Cortex of kidney (tissue), 1 donor: Measurements from ENCODE around the gene PROSER2.

Experiments
- DNase-seq: peaks from one replicate; lab custom pipeline; 2025; lab: John Stamatoyannopoulos, UW

The PROSER2 gene

DNA sequence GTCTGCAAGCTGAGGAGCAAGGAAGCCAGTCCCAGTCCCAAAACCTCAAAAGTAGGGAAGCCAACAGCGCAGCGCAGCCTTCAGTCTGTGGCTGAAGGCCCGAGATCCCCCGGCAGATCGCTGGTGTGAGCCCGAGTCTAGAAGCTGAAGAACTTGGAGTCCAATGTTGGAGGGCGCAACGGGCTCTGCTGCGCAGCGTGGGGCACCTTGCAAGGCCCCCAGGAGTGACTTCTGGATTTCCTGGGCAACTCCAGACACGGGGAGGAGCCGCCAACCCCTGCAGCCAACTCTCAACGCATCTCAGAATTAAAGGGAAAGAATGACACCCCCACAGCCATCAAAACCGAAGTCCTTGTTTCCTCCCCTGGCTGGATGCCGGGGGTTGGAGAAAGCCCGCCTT is 18.8 kb upstream of the PROSER2 start:
- DNase-seq: no peak

DNA sequence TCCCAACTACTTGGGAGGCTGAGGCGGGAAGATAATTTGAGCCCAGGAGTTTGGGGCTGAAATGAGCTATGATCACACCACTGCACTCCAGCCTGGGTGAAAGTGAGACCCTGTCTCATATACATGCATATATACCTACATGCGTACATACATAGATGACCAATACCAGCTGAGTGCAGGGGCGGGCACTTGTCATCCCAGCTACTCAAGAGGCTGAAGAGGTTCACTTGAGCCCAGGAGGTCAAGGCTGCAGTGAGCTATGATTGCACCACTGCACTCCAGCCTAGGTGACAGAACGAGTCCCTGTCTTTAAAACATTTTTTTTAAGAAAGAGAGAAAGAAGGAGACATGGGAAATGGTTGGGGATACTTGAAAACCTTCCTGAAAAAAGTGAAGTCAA is 17.4 kb upstream of the PROSER2 start:
- DNase-seq: no peak

DNA sequence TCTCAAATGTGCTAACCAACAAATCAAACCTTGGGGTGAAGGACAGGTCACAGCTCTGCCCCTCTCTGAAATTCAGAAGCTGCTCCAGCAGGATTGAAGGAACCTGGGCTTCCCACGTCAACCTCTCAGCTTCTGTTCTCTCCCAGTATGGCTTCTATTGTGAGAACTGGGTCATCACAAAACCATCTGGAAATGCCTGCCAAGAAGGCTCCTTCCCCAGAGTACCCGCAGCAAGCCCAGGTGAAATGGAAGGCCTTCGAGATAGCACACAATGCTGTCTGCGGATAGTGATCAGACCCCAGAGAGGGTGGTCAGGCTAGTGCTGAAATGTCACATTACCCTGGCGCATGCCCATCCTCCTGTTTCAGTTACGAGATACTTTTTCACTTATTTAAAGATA is 16.4 kb upstream of the PROSER2 start:
- no peak for DNase-seq

DNA sequence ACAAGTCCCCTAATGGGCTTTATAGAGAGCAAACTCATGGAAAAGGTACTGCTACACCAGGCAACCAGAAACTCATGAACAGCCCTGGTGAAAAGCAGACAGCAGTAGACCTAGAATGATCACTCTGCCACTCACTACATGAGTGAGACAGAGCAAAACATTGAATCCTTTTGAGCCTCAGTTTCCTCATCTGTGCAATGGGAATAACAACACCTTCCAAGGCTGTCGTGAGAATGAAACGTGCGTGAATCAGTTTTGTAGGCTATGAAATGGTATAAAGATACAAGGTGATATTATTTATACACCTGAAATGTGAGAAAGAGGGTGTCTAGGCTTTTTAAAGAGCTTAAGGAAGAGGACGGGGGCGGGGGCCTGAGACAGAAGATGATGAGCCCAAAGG is 14.3 kb upstream of the PROSER2 start:
- no peak for DNase-seq

DNA sequence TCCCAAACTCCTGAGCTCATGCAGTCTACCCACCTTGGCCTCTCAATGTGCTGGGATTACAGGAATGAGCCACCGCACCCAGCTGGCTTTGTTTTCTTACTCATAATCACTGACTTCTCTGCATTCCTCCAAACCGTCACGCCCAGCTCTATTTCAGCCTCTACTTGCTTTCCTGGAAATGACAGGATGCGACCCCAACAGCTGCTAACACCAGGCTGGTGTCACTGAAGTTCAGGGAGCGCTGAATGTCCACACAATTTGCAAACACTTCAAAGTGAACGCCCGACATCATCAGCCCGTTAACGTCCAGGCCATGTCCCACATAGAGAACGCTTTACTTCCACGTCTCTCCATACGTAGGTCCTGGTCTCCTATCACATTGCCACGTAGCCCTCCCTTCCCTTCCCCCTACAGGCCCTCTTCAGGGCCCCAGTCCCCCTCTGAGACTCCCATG is 12.8 kb upstream of the PROSER2 start:
- no peak for DNase-seq

DNA sequence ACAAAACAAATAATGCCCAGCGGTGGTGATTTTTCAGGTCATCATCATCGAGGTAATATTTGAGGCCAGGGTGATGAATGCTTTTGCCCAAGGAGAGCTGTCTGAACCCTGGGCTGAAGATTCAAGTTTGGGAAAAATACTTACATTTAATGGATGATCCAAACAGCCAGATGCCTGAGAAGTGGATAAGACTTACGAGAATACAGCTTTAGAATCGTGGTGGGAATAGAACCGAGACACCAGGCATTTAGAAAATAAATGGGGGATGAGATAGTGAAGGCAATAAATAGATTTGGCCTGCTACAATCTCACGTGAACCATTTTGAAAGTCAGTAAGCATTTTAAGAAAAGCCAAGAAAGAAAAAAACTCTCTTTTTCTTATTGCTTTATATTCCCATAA is 12.2 kb upstream of the PROSER2 start:
- no peak for DNase-seq

DNA sequence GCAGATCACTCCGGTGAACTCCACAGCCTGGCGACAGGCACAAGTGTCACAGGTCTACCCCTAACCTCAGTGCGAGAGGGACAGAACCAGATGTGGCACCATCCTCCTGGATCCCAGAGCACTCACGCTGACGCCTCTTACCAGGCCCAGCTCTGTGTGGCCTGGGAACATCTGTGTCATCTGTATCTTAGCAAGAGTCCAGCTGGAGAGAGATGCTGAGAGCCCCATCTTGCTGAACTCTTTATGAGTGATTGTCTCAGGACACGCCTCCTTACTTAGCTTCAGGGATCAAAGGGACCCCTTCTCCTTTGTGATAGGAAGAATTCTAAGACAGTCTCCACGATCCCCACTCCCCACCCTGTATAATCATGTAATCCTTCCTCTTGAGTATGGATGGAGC is 10.0 kb upstream of the PROSER2 start:
- DNase-seq: no peak

DNA sequence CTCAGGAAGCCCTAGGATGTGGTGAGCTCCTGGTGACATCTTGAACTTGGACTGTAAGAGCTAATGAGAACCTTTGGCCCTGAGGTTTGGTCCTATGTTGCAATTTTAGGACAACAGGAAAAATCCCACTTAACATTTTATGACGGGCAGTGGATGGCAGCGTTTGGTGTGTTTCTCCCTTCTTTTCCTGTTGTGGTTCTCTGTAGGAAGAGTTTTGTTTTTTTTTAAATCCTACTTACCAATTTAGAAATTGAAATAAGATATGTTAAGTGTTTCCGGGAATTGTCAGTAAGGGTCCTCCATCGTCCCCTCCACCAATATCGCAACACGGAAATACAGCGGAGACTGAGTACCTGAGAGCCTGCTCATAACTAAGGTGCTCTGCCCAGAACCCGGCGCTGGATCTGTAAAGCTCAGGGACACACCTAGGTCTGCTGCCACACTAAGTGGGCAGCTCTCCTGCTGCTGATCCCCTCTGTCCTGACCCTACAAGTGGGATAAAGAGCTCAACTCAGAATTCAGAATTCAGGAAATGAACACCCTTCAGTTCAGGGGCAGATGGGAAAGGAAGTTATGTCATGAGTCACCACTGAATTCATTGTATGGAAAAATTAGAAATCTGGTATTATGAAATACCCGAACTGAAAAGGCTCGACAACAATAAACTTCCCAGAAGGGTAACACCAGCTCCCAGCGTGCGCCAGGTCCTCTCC is 9.1 kb upstream of the PROSER2 start:
- no peak for DNase-seq

DNA sequence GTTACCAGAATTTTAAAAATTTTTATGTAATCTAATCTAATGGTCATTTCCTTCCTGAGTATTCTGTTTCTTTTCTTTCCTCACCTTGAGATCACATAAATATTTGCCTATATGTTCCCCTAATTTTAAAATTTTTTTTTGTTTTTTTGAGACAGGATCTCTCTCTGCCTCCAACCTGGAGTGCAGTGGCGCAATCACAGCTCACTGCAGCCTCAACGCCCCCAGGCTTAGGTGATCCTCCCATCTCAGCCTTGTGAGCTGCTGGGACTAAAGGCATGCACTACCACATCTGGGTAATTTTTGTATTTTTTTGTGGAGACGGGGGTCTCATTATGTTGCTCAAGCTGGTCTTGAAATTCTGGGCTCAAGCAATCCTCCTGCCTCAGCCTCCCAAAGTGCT is 4.1 kb upstream of the PROSER2 start:
- DNase-seq: no peak

DNA sequence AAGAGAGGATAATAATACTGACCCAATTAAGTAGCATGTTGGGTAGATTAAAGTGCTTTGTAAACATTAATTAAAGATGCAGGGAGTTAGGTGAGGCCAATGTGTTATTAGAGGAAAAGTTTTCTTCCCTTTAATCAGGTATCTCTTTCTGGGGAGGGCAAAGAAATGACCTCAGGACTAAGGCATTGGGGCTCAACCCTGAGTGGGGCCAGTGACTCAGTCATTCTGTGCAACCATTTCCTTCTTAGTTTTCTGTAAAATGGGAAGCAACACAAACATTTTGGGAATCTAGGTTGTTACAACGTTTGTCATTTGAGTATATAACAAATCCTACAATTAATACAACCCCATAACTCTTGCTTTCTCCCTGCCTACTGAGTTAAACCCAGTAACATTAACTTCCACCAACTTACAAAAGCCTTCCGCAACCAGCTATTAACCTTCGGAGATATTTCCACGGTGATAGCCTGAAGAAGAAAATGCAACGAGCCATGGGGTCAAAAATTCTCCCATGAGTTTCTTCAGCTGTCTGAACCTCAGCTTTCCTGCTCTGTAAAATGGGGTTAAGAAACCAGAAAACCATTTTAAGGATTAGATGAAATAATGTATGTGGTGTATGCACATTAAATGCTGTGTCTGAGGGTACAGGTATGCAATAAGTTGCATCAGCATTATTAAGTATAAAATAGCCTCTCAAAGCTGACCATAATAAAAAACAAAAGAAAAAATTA is 965 bp upstream of the PROSER2 start:
- DNase-seq: no peak

DNA sequence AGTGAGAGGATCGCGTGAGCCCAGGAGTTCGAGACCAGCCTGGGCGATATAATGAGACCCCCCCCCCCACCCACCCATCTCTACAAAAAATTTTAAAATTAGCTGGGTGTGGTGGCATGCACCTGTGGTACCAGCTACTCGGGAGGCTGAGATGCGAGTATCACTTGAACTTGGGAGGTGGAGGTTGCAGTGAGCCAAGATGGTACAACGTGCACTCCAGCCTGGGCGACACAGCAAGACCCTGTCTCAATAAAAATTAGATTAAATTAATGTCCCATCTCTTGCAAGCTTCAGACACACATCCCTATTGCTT is 391 bp upstream of the PROSER2 start:
- DNase-seq: no peak

DNA sequence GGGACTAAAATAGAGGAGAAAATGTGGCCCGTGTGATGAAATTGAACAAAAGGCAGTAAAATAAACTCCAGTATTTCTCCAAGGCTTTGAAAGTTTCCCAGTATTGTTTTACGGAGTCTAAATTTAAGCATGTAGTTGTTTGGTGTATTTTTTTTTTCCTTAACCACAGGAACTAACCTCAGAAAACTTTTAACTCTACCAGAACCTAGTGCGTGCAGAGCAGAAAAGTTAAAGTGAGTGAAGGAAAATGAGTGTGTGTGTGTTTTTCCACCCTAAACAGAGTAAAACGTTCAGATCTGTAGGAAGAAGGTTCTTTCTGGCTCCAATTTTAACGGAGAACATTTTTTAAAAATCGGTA is 812 bp downstream of the PROSER2 start:
- no peak for DNase-seq

DNA sequence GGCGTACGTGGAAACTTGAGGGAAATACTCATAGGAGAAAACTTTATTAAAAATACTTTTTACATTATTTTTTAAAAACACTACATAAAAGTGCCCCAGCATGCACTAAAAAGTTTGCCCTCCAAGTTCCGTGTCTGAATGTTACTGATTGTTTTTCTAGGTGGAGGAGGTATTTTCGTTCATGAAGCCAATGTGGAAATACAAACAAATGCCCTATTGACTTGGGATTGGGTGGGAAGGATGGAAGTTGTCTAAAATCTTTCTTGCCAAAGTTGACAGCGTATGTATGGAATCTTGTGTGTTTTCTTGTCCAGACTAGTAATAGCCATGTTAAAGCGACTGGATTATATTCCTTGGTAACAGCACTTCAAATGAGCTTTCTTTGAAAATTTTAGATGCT is 1.2 kb downstream of the PROSER2 start:
- DNase-seq: no peak

DNA sequence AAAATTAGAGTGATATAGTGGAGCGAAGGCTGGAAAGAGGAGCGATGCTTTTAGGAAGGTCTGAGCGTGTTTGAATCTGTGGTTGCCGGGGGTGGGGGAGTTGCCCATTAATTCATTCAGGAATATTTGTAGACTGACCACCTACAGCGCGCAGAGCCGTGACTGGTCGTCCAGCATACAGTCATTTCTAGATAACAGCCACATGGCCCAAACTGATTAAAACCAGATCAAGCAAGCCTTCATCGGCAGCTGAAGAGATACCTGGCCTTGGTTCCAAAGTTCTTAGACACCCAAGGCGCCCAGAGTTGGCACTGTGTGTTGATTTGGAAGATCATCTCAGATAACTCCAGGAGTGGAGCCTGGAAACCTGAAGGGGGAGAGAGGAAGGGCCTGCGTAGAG is 1.7 kb downstream of the PROSER2 start:
- no peak for DNase-seq

DNA sequence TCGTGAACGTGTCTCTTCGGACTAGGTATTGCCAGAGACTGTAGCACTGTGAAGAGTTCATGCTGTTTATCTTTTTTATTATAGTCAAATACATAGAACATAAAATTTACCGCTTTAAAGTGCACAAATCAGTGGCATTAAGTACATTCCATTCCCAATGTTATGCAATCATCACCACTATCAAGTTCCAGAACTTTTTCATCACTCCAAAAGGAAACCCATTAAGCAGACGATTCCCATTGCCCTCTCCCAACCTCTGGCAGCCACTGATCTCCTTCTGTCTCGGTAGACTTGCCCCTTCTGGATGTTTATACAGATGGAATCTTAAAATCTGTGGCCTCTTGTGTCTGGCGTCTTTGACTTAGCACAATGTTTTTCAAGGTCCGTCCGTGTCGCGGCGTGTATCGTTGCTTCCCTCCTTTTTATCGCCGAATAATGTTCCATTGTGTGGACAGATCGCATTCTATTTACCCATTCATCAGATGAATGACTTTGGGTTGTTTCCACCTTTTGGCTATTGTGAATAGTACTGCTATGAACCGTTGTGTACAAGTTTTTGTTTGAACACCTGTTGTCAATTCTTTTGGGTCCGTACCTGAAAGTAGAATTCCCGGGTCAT is 2.7 kb downstream of the PROSER2 start:
- DNase-seq: no peak

DNA sequence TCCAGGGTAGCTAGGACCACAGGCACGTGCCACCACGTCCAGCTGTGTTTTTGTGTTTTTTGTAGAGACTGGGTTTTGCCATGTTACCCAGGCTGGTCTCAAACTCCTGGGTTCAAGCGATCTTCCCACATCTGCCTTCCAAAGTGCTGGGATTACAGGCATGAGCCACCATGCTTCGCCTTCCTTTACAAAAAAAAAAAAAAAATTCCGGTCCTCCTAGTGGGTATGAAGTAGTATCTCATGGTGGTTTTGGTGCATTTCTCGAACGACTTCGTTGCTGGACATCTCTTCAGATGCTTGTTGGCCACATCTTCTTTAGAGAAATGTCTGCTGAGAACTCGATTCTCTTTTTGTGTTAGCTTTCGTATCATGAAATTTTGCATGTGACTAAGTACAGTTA is 3.9 kb downstream of the PROSER2 start:
- no peak for DNase-seq

DNA sequence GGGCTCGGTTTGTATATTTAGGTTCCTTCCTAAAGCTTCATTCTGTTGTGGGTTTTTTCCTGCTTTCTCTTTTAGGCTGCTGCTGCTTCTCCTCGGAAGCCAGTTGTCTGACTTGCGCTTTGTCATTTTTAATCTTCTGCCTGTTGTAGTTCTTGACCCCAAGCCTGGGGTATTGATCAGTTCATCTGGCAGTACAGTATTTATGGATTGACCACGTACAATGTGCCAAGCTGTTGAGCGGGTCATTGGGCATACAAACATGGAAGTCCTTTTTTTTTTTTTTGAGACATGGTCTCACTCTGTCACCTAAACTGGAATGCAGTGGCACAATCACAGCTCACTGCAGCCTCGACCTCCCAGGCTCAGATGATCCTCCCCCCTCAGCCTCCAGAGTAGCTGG is 4.3 kb downstream of the PROSER2 start:
- no peak for DNase-seq

DNA sequence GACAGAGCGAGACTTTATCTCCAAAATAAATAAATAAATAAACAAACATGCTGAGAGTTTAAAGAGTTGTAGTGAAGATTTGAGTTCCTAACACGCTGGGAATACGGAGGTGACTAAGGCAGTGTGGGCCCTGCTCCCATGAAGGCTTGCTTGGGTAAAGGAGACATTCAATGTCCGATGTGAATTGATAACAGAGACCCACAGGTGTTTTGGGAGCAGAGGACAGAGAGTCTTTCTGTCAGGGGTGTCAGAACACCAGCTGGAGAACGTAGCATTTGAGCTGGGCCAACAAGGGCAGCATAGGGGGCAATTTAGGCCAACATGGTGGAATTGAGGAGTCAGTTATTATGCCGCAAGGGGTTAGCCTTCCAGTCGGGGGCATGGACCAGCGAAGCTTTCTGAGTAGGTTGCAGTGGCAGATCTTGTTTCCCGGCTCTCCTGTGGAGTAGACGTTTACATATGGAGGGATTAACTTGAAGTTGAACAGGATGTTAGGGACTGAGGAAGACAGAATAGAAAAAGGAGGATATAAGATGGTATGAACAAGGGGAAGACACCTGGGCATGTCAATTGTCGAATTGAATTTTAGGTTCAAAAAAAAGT is 5.6 kb downstream of the PROSER2 start:
- no peak for DNase-seq

DNA sequence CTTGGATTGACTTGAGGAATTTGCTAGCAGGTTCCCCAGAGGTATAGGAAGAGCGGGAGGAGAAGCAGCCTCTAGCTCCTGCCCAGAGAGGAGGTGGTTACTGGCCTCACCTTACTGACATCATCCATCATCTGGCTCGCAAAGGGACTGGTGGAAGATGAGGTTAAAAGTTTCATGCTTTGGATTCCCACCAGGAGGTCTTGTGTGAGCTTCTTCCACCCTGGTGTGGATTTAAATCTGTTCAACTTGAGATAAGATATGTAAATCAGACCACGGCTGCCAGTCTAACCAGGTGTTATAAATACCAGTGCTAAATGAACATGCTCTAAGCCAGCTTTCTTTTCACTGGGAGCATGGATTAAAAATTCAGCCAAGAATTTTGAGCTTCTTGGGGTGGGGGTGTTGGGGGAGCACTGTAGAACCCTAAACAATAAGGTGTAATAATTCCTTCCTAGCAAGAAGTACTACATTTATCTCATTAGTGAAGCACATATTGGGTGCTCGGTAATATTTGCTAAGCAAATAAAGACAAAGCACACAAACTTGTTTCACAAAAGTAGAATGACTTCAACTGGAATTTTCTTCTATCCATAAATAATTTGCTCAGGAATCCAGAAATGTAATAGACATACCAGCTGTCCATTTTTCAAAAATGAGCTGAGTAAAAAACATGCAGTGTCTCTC is 7.8 kb downstream of the PROSER2 start:
- no peak for DNase-seq

DNA sequence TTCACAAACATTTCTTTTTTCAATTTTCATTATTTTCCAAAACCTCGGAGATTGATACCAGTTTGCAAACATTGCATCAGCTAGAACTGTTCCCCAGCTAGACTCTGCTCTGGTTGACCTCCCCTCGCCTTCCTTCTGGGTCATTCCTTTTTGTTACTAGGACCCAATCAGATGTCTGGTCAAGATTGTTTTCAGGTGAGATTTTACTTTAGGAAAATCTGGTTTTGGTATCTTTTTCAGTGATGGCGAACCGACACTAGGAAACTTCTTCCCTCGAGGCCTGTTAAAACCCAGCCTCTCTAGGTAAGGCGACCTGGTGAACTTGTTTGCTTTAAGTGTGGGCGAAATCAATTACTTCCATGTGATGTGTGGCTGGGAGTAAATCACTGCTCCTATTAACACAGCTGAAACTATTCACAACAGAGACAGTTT is 8.4 kb downstream of the PROSER2 start:
- no peak for DNase-seq

DNA sequence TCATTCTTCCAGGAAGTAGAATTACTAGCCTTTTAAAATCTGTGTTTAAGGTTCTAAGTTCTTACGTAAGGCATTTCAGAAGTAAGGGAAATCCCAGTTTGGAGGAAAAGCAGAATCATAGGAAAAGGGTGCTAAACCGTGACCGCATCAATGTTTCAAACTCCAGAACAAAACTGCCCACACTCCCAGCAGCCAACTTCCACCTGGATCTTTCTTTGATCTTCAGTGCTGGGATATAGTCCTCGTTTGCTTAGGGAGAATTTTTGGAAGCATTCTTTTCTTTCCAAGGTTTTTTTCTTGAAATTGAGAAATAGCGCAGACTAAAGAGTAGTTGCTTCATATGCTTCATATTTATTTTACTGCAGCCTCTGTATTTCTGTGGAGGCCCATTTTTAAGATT is 8.9 kb downstream of the PROSER2 start:
- DNase-seq: no peak

DNA sequence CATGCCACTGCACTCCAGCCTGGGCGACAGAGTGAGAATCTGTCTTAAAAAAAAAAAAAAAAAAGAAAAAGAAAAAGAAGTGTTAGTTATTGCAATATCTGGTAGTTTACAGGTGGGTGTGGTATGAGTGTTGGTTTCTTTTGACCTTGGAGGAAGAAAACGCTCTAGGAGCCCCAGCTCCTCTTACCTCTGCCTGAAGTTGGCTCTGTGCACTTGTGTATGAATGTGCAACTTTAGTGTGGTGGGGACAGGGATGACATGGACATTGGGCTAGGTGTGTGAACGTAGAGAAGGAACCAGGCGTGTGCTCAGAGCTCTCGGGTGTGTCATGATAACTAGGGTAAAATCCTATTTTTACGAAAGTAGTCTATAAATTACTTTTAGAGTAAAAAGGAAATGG is 11.9 kb downstream of the PROSER2 start:
- no peak for DNase-seq

DNA sequence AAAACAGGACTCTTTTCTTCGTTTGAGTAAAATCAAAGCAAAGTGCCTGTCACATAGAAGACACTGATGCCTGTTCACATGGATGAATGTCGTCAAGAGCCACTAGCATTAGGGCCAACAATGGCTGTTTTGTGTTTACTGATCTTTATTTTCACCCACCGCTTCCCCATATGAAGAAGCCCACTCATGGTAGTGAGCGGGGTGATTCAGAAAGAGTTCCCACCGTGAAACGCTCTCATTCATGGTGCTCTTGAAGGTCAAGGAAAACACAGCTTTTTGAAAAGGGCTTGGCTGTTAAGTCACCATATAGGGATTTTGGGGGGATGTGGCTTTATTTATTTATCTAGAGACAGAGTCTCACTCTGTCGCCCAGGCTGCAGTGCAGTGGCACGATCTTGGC is 12.5 kb downstream of the PROSER2 start:
- DNase-seq: no peak
